H1 (cell line): ENCODE measurements around the gene RASA1. TPM values are rescaled to one million over a fixed set of nuclear protein-coding genes. Genes with fewer than 3 reads are reported as not detected.

ENCODE experiments used
- CTCF ChIA-PET: fragments of 300-600 bp; sonication (Branson Sonifier 250); formaldehyde crosslinking; loops from one replicate; lab custom pipeline; 2021; ENCODE audit not compliant: partially characterized antibody; lab: Charles Lee
- POLR2A ChIA-PET: fragments of 300-600 bp; sonication (Branson Sonifier 250); formaldehyde crosslinking; loops from one replicate; lab custom pipeline; 2021; ENCODE audit warnings: inconsistent platforms; ENCODE audit not compliant: partially characterized antibody; lab: Charles Lee
- DNase-seq, 2 experiments: peaks; one replicate each; pipeline versions ENCODE4 v3.0.0 to v3.0.0-alpha.2; 2010 to 2022; ENCODE audit warnings: low spot score in 2 of 2, low read depth in 1 of 2, mixed read lengths in 1 of 2
- FAIRE-seq: peaks from 2 replicates; lab custom pipeline; 2011; peaks lifted over from hg19 to GRCh38; lab: Jason Lieb, UNC
- H2AFZ ChIP-seq: 2 replicates; pipeline ENCODE4 v1.8.1; 2012; ENCODE audit warnings: low read length, inconsistent platforms
- H2AK5ac ChIP-seq: 2 replicates; pipeline ENCODE4 v1.6.1; 2013; ENCODE audit warnings: low read depth, low read length
- H2BK120ac ChIP-seq: replicated peaks from 2 replicates; pipeline ENCODE3; 2013; ENCODE audit warnings: low read depth, low read length, inconsistent platforms
- H2BK12ac ChIP-seq: 2 replicates; pipeline ENCODE4 v1.6.1; 2013; ENCODE audit warnings: low read depth, low read length
- H2BK15ac ChIP-seq: 2 replicates; pipeline ENCODE4 v1.6.1; 2013; ENCODE audit warnings: low read length
- H2BK20ac ChIP-seq: 2 replicates; pipeline ENCODE4 v1.6.1; 2013; ENCODE audit warnings: low read length
- H2BK5ac ChIP-seq: 2 replicates; pipeline ENCODE4 v1.6.1; 2013; ENCODE audit warnings: low read depth, low read length
- H3K14ac ChIP-seq: 2 replicates; pipeline ENCODE4 v1.6.1; 2013; ENCODE audit warnings: inconsistent platforms; ENCODE audit not compliant: insufficient read length
- H3K18ac ChIP-seq: 2 replicates; pipeline ENCODE4 v1.6.1; 2013; ENCODE audit warnings: low read length; ENCODE audit errors: extremely low read depth
- H3K23ac ChIP-seq: 2 replicates; pipeline ENCODE4 v1.6.1; 2013; ENCODE audit warnings: inconsistent platforms; ENCODE audit not compliant: insufficient read length
- H3K23me2 ChIP-seq: 2 replicates; pipeline ENCODE4 v1.6.1; 2013; ENCODE audit warnings: low read depth, low read length
- H3K27ac ChIP-seq: 2 replicates; pipeline ENCODE4 v1.6.1; 2011; ENCODE audit warnings: low read depth, low read length, inconsistent platforms
- H3K27me3 ChIP-seq, 4 experiments: replicated peaks in 1 of 4; 1 replicate in 1 of 4; 2 replicates in 3 of 4; pipeline versions ENCODE4 v1.6.1 to v1.8.1; 2011 to 2013; ENCODE audit warnings: low read length in 3 of 4, mild to moderate bottlenecking in 3 of 4, inconsistent platforms in 2 of 4, mixed read lengths in 2 of 4, moderate library complexity in 1 of 4; ENCODE audit not compliant: control insufficient read depth in 3 of 4, insufficient read depth in 3 of 4; ENCODE audit errors: extremely low read depth in 1 of 4
- H3K36me3 ChIP-seq, 4 experiments: 2 replicates each; pipeline versions ENCODE4 v1.6.1 to v1.8.1; 2011 to 2013; ENCODE audit warnings: mild to moderate bottlenecking in 4 of 4, low read length in 3 of 4, moderate library complexity in 2 of 4, control low read depth in 1 of 4, inconsistent platforms in 1 of 4; ENCODE audit not compliant: insufficient read depth in 4 of 4, control insufficient read depth in 2 of 4
- H3K4ac ChIP-seq: replicated peaks from 2 replicates; pipeline ENCODE3; 2013; ENCODE audit warnings: low read length, low read depth, mixed read lengths, inconsistent platforms; ENCODE audit not compliant: insufficient read length
- H3K4me1 ChIP-seq, 4 experiments: replicated peaks in 1 of 4; 1 replicate in 1 of 4; 2 replicates in 3 of 4; pipeline versions ENCODE4 v1.6.1 to v1.8.1; 2011 to 2013; ENCODE audit warnings: low read length in 3 of 4, inconsistent platforms in 2 of 4, mixed read lengths in 1 of 4; ENCODE audit not compliant: insufficient read depth in 4 of 4, control insufficient read depth in 3 of 4
- H3K4me2 ChIP-seq, 2 experiments: 2 replicates each; pipeline versions ENCODE4 v1.6.1 to v1.8.1; 2011 to 2013; ENCODE audit warnings: low read depth in 2 of 2, low read length in 2 of 2, control low read depth in 1 of 2, inconsistent platforms in 1 of 2, mild to moderate bottlenecking in 1 of 2; ENCODE audit not compliant: insufficient read depth in 1 of 2
- H3K4me3 ChIP-seq, 4 experiments: fragments of 200-600, 300-600 bp in 1 of 4; sonication (generic), shearing (Covaris generic), sonication (Bioruptor Twin) in 1 of 4; 2 replicates each; pipeline versions ENCODE4 v1.5.1 to v1.8.1; 2011 to 2016; ENCODE audit warnings: low read length in 4 of 4, low read depth in 3 of 4, control low read depth in 2 of 4, inconsistent platforms in 2 of 4, mild to moderate bottlenecking in 2 of 4, mixed read lengths in 1 of 4, moderate library complexity in 1 of 4; ENCODE audit not compliant: insufficient read depth in 2 of 4; ENCODE audit errors: extremely low read depth in 1 of 4
- H3K56ac ChIP-seq: replicated peaks from 2 replicates; pipeline ENCODE3; 2013; ENCODE audit warnings: low read depth, mild to moderate bottlenecking, mixed read lengths, low read length, inconsistent platforms; ENCODE audit not compliant: insufficient read length
- H3K79me1 ChIP-seq: 2 replicates; pipeline ENCODE4 v1.6.1; 2013; ENCODE audit warnings: low read depth, low read length, control low read depth
- H3K79me2 ChIP-seq, 2 experiments: 2 replicates each; pipeline versions ENCODE4 v1.6.1 to v1.8.1; 2012 to 2013; ENCODE audit warnings: low read length in 2 of 2, mild to moderate bottlenecking in 2 of 2, inconsistent platforms in 1 of 2; ENCODE audit not compliant: insufficient read depth in 2 of 2, control insufficient read depth in 1 of 2
- H3K9ac ChIP-seq, 4 experiments: replicated peaks in 1 of 4; 1 replicate in 1 of 4; 2 replicates in 3 of 4; pipeline versions ENCODE4 v1.6.1 to v1.8.1; 2011 to 2013; ENCODE audit warnings: low read depth in 3 of 4, low read length in 3 of 4, control low read depth in 2 of 4, mild to moderate bottlenecking in 2 of 4, moderate library complexity in 2 of 4, inconsistent platforms in 1 of 4; ENCODE audit errors: extremely low read depth in 1 of 4
- H3K9me3 ChIP-seq, 2 experiments: 2 replicates each; pipeline versions ENCODE4 v1.6.1 to v1.8.1; 2012 to 2013; ENCODE audit warnings: mild to moderate bottlenecking in 2 of 2, moderate library complexity in 2 of 2, control low read depth in 1 of 2, inconsistent platforms in 1 of 2, low read depth in 1 of 2, low read length in 1 of 2, mixed read lengths in 1 of 2; ENCODE audit not compliant: insufficient read depth in 2 of 2
- H4K20me1 ChIP-seq, 2 experiments: replicated peaks in 1 of 2; 2 replicates each; pipeline versions ENCODE3 to v1.8.1; 2011 to 2013; ENCODE audit warnings: inconsistent platforms in 2 of 2, low read length in 2 of 2, mild to moderate bottlenecking in 1 of 2; ENCODE audit not compliant: insufficient read depth in 2 of 2, control insufficient read depth in 1 of 2
- H4K5ac ChIP-seq: 2 replicates; pipeline ENCODE4 v1.6.1; 2013; ENCODE audit warnings: low read length, low read depth, mixed read lengths, inconsistent platforms; ENCODE audit not compliant: insufficient read length
- H4K8ac ChIP-seq: 2 replicates; pipeline ENCODE4 v1.8.0; 2013; ENCODE audit warnings: mild to moderate bottlenecking, moderate library complexity, low read length, inconsistent platforms; ENCODE audit not compliant: insufficient read depth; ENCODE audit errors: extremely low read depth
- H4K91ac ChIP-seq: replicated peaks from 2 replicates; pipeline ENCODE3; 2013; ENCODE audit warnings: low read length, mixed read lengths, inconsistent platforms; ENCODE audit not compliant: insufficient read length
- BRCA1 ChIP-seq: IDR thresholded peaks from 2 replicates; pipeline ENCODE4 v1.6.1; 2012; ENCODE audit warnings: low read depth, low read length, improper control_type of control experiment
- JUND ChIP-seq: IDR thresholded peaks from 2 replicates; pipeline ENCODE4 v1.6.1; 2011; ENCODE audit warnings: mild to moderate bottlenecking, improper control_type of control experiment, low read length
- KDM5A ChIP-seq: fragments of 200-600 bp; IDR thresholded peaks from 2 replicates; pipeline ENCODE4 v1.7.1; 2012; ENCODE audit warnings: mild to moderate bottlenecking, low read length, inconsistent platforms, mixed read lengths
- PHF8 ChIP-seq: fragments of 200-600 bp; sonication (generic); conservative IDR thresholded peaks from 2 replicates; pipeline ENCODE4 v1.7.1; 2012; ENCODE audit warnings: low read depth, mild to moderate bottlenecking, inconsistent platforms, low read length, moderate library complexity
- POLR2A ChIP-seq, 2 experiments: IDR thresholded peaks; 1 replicate in 1 of 2; 2 replicates in 1 of 2; pipeline ENCODE4 v1.6.1; 2011; ENCODE audit warnings: low read depth in 2 of 2, low read length in 2 of 2, mild to moderate bottlenecking in 2 of 2; ENCODE audit errors: control extremely low read depth in 1 of 2
- RBBP5 ChIP-seq: IDR thresholded peaks from 2 replicates; pipeline ENCODE4 v1.7.1; 2012; ENCODE audit warnings: low read depth, mild to moderate bottlenecking, inconsistent platforms, low read length, moderate library complexity, borderline replicate concordance
- RXRA ChIP-seq: IDR thresholded peaks from 2 replicates; pipeline ENCODE4 v1.6.1; 2011; ENCODE audit warnings: low read depth, mild to moderate bottlenecking, low read length, moderate library complexity; ENCODE audit not compliant: insufficient read depth
- SP4 ChIP-seq: IDR thresholded peaks from 2 replicates; pipeline ENCODE4 v1.6.1; 2012; ENCODE audit warnings: low read length, inconsistent platforms
- TBP ChIP-seq: IDR thresholded peaks from 2 replicates; pipeline ENCODE4 v1.6.1; 2011; ENCODE audit warnings: low read depth, low read length, improper control_type of control experiment
- YY1 ChIP-seq: IDR thresholded peaks from 2 replicates; pipeline ENCODE4 v1.6.1; 2011; ENCODE audit warnings: low read depth, mild to moderate bottlenecking, low read length
- polyA plus RNA-seq, 7 experiments: library from polyadenylated mRNA; depleted of rRNA in 3 of 7; stranded (reverse) in 5 of 7; unstranded in 2 of 7; fragments of >200 nt in 5 of 7; fragments of 200-250 nt in 2 of 7; gene quantifications; 1 replicate in 5 of 7; 2 replicates in 1 of 7; 4 replicates in 1 of 7; pipeline versions ENCODE4 v1.2.1 to v1.2.3, GENCODE V29; 2011 to 2013; ENCODE audit warnings: missing spikeins in 2 of 7, mixed read lengths in 2 of 7
- total RNA-seq: library from RNA; stranded (reverse); fragmentation: NEBNext Ultra II Directional; extraction: Animal tissue kit (Norgen Biotek cat#: 25700); gene quantifications from 2 replicates; pipeline ENCODE4 v1.2.1, GENCODE V29; 2021

The RASA1 gene
- total and polyA plus RNA-seq, 2 of the 8 experiments (the other 6 are each of a cell fraction or from before 2014, with no cell fraction given) = 15.9 to 33.8 TPM

- Histone ChIP-seq H2BK120ac (no peak overlapping the region), H3K4me3 (no peak overlapping the region), H3K4me1 (no peaks in the 10 kb centered on the region), H3K14ac (no peak overlapping the region), H3K79me1 (no peaks in the 10 kb centered on the region), H4K91ac (no peak overlapping the region), H3K56ac (no peak overlapping the region), H3K79me2 (no peaks in the 10 kb centered on the region), H3K23ac (no peak overlapping the region), H3K23me2 (no peaks in the 10 kb centered on the region), H3K18ac (no peak overlapping the region), H3K4ac (no peak overlapping the region), H3K36me3 (peaks cover 0 to 14% (median 3%) of the 10 kb centered on the region in 4 experiments; a peak in 3 of 8 replicates), H2BK12ac (no peak overlapping the region), H4K5ac (no peak overlapping the region), H3K27ac (no peak overlapping the region), H3K9ac (no peak overlapping the region), H4K8ac (no peak overlapping the region), H2AFZ (no peak overlapping the region), H4K20me1 (no peaks in the 10 kb centered on the region), H2BK15ac (no peak overlapping the region), H2BK5ac (no peak overlapping the region), H2BK20ac (no peak overlapping the region), H3K9me3 (no peaks in the 10 kb centered on the region), H3K4me2 (no peak overlapping the region), H3K27me3 (no peaks in the 10 kb centered on the region), H2AK5ac (no peak overlapping the region)
- CTCF ChIA-PET = no interaction called here
- FAIRE-seq = no peak
- no peak for DNase-seq
- POLR2A ChIA-PET = no interaction called here
- TF ChIP-seq KDM5A (no peak), JUND (no peak), SP4 (no peak), RXRA (no peak), BRCA1 (no peak), YY1 (no peak), TBP (no peak), RBBP5 (no peak), POLR2A (IDR thresholded peaks at IDR 0.05; ENCODE audit: control extremely low read depth in 1 of 2, low read depth in 2 of 2, low read length in 2 of 2) (no peak), PHF8 (no peak)
Measured at GRCh38 chr5:87347841-87348240, 80.2 kb downstream of the RASA1 start.
